ENCODE measurements around the gene NLRP5. TPM values are rescaled to one million over a fixed set of nuclear protein-coding genes. Genes with fewer than 3 reads are reported as not detected.
"Not testable (repeated sequence)": the region's sequence is repeated elsewhere in the genome, so short reads cannot be mapped to it uniquely, and the experiment has no call there.

Gene NLRP5
- total and polyA plus RNA-seq, 2 donors (not counting 1 experiment from before 2014, with no cell fraction given) = not detected

- DNase-seq (ENCODE audit: low read depth in 2 of 2) = no peak
- H3K9ac ChIP-seq (ENCODE audit: insufficient read depth, low read length) = no peak within 1 kb of the TSS
- H4K20me1 ChIP-seq (ENCODE audit: control insufficient read depth, extremely low read depth, insufficient read depth, low read length) = no peaks in the 10 kb centered on the region
- no peak within 1 kb of the TSS for H2AFZ ChIP-seq (ENCODE audit: low read length)
- H3K27me3 ChIP-seq (ENCODE audit: control insufficient read depth, insufficient read depth, low read length) = no peaks in the 10 kb centered on the region
- H3K79me2 ChIP-seq (ENCODE audit: control insufficient read depth, insufficient read depth, low read length) = no peaks in the 10 kb centered on the region
- H3K9me3 ChIP-seq (ENCODE audit: control insufficient read depth, insufficient read depth, low read depth, low read length) = no peaks in the 10 kb centered on the region
- TF ChIP-seq CTCF (conservative IDR thresholded peaks at IDR 0.05 in 1 of 2, IDR thresholded peaks at IDR 0.05 in 1 of 2; ENCODE audit: low read depth in 1 of 2, low read length in 2 of 2) (no peak), EZH2 (IDR thresholded peaks at IDR 0.05; ENCODE audit: low read length, missing control alignments) (no peak)
- H3K4me3 ChIP-seq (replicated peaks in 1 of 4; ENCODE audit: control extremely low read depth in 1 of 4, insufficient read depth in 1 of 4, low read depth in 3 of 4, low read length in 4 of 4) = no peak within 1 kb of the TSS
- no peak within 1 kb of the TSS for H3K27ac ChIP-seq (ENCODE audit: insufficient read depth, low read length)
- no peaks in the 10 kb centered on the region for H3K36me3 ChIP-seq (ENCODE audit: control insufficient read depth, insufficient read depth, low read length)
- no peak within 1 kb of the TSS for H3K4me2 ChIP-seq (ENCODE audit: extremely low read depth, insufficient read depth, low read length)
- H3K4me1 ChIP-seq (ENCODE audit: control insufficient read depth, extremely low read depth, insufficient read depth, low read length) = no peaks in the 10 kb centered on the region
Measured at GRCh38 chr19:55947532-55947931, 39.0 kb upstream of the NLRP5 start, which contains the start of gene NLRP8. Gene NLRP8 (plus strand): TSS chr19:55947832.

GRCh38 chr19:55950566-55950965 is 36.0 kb upstream of the NLRP5 start:
- H4K20me1 ChIP-seq (ENCODE audit: control insufficient read depth, extremely low read depth, insufficient read depth, low read length); H3K27ac ChIP-seq (ENCODE audit: insufficient read depth, low read length); H3K79me2 ChIP-seq (ENCODE audit: control insufficient read depth, insufficient read depth, low read length); H3K4me1 ChIP-seq (ENCODE audit: control insufficient read depth, extremely low read depth, insufficient read depth, low read length); H3K4me3 ChIP-seq (replicated peaks in 1 of 4; ENCODE audit: control extremely low read depth in 1 of 4, insufficient read depth in 1 of 4, low read depth in 3 of 4, low read length in 4 of 4); H3K27me3 ChIP-seq (ENCODE audit: control insufficient read depth, insufficient read depth, low read length); DNase-seq (ENCODE audit: low read depth in 2 of 2); H3K9me3 ChIP-seq (ENCODE audit: control insufficient read depth, insufficient read depth, low read depth, low read length); H2AFZ ChIP-seq (ENCODE audit: low read length); H3K4me2 ChIP-seq (ENCODE audit: extremely low read depth, insufficient read depth, low read length); H3K9ac ChIP-seq (ENCODE audit: insufficient read depth, low read length); H3K36me3 ChIP-seq (ENCODE audit: control insufficient read depth, insufficient read depth, low read length): not testable (repeated sequence)

GRCh38 chr19:55956431-55956830 is 30.1 kb upstream of the NLRP5 start:
- Histone ChIP-seq H3K27me3 (ENCODE audit: control insufficient read depth, insufficient read depth, low read length) (no peaks in the 10 kb centered on the region), H2AFZ (ENCODE audit: low read length) (no peak overlapping the region), H3K79me2 (ENCODE audit: control insufficient read depth, insufficient read depth, low read length) (no peaks in the 10 kb centered on the region), H4K20me1 (ENCODE audit: control insufficient read depth, extremely low read depth, insufficient read depth, low read length) (no peaks in the 10 kb centered on the region), H3K9me3 (ENCODE audit: control insufficient read depth, insufficient read depth, low read depth, low read length) (no peaks in the 10 kb centered on the region), H3K27ac (ENCODE audit: insufficient read depth, low read length) (no peak overlapping the region), H3K36me3 (ENCODE audit: control insufficient read depth, insufficient read depth, low read length) (no peaks in the 10 kb centered on the region), H3K4me1 (ENCODE audit: control insufficient read depth, extremely low read depth, insufficient read depth, low read length) (no peaks in the 10 kb centered on the region), H3K9ac (ENCODE audit: insufficient read depth, low read length) (no peak overlapping the region), H3K4me2 (ENCODE audit: extremely low read depth, insufficient read depth, low read length) (no peak overlapping the region), H3K4me3 (replicated peaks in 1 of 4; ENCODE audit: control extremely low read depth in 1 of 4, insufficient read depth in 1 of 4, low read depth in 3 of 4, low read length in 4 of 4) (no peak overlapping the region)
- TF ChIP-seq EZH2 (IDR thresholded peaks at IDR 0.05; ENCODE audit: low read length, missing control alignments) (no peak), CTCF (conservative IDR thresholded peaks at IDR 0.05 in 1 of 2, IDR thresholded peaks at IDR 0.05 in 1 of 2; ENCODE audit: low read depth in 1 of 2, low read length in 2 of 2) (no peak)
- DNase-seq (ENCODE audit: low read depth in 2 of 2) = no peak

Data from fibroblast of lung (primary cell).